Stimulated activated CD4-positive, alpha-beta T cell treated with anti-CD3 and anti-CD28 coated beads, Interleukin-15, amount 100 ng/mL, for 24 hours (primary cell): ENCODE results near the gene FTCD.
"Not testable (repeated sequence)": the region's sequence is repeated elsewhere in the genome, so short reads cannot be mapped to it uniquely, and the experiment has no call there.

Experiments used
- DNase-seq: peaks from one replicate; pipeline ENCODE4 v3.0.0-alpha.2; 2020

FTCD gene

GRCh38 chr21:46108827-46109312, 46.5 kb downstream of the FTCD start:
- no peak for DNase-seq

DNA sequence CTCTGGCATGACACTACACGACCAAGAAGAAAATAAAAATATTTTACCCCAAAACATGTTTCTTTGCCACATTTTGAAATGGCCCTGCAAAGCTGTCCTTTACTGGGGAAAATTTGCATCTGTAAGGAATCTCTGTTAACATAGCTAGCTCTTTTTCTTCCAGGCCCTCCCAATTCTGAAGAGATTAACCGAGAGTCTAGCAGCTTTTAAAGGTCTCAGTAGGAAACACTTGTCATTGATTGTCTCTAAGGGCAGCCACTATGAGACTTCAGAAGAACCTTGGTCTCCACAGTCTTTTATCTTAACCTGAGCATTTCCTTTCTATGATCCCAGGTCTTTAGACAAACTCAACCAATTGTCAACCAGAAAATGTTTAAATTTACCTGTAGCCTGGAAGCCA, 48.0 kb downstream of the FTCD start:
- not testable (repeated sequence) for DNase-seq

DNA sequence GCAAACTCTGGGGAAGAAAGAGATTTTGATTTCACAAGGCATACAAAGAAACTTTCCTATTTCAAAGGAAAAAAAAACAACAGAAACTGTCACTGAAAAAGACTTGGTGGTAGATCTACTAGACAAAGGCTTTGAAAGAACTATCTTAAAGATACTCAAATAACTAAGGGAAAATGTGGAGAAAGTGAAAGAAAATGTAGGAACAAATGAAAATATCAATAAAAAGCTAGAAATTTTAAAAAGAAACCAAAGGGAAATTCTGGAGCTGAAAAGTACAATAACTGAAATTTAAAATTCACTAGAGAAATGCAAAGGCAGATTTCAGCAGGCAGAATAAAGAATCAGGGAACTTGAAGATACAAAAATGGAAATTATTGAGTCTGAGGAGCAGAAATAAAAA, 51.3 kb downstream of the FTCD start:
- no peak for DNase-seq

DNA sequence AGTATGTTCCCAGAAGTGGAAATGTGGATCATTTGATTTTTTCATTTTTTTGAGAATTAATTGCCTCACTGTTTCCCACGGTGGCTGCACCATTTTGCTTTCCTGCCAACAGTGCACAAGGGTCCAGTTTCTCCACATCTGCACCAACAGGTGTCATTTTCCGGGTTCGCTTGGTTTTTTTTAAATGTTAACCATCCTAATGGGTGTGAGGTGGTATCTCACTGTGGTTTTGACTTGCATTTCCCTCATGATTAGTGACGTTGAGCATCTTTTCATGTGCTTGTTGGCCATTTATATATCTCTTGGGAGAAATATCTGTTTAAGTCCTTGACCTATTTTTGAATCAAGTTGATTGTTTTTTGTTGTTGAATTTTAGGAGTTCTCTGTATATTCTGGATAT, 54.5 kb downstream of the FTCD start:
- no peak for DNase-seq

GRCh38 chr21:46100426-46100825, 55.0 kb downstream of the FTCD start:
- DNase-seq, result no peak

GRCh38 chr21:46100020-46100419, 55.4 kb downstream of the FTCD start:
- no peak for DNase-seq

GRCh38 chr21:46099476-46099875, 55.9 kb downstream of the FTCD start:
- DNase-seq, result no peak

GRCh38 chr21:46098303-46099141, 56.9 kb downstream of the FTCD start:
- peak; percentile 23 for DNase-seq

GRCh38 chr21:46097336-46098293, 57.8 kb downstream of the FTCD start, which contains the start of gene COL6A2:
Gene COL6A2, plus strand, starts transcription at chr21:46098112.
- DNase-seq, result peak; percentile 71

- DNase-seq, result no peak
Observed at GRCh38 chr21:46096596-46097335, 58.6 kb downstream of the FTCD start.

DNA sequence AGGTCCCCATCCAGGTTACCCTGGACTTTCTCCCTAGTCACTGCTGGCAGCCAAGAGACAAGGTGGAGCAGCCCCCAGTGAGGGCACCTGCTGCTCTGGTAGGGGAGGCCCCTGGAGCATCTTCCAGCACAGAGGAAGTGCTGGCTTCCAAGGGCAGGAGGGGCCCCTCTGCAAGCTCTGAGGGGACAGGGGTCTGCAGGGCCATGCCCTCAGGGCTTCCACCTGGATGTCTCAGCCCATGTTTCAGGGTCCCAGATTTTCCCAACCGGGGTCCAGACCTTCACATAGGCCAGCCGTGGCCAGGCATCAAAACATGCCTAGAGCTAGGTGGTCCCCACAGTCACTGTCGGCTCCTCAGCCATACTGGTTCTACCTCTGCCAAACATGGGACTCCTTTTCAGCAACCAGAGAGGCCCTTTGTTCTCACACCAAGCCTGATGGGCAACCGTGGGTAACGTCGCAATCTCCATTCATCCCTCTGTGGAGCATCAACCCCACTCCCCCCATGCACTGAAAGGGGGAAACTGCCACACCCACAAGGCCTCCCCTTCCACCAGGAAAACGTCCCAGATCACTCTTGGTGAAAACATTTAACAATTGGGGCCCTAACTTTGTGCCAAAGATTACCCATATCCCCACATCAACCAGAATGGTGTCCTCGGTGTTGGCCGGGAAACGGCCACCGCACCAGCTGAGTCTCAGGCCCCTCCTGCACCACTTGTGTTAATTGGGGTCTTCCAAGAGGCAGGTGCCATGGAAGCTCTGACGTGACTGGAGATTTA, 59.4 kb downstream of the FTCD start:
- DNase-seq, result no peak

GRCh38 chr21:46095083-46095719, 60.2 kb downstream of the FTCD start:
- no peak for DNase-seq

- no peak for DNase-seq
Observed at GRCh38 chr21:46094401-46095082, 60.8 kb downstream of the FTCD start.

GRCh38 chr21:46093668-46094400, 61.5 kb downstream of the FTCD start:
- no peak for DNase-seq

DNA sequence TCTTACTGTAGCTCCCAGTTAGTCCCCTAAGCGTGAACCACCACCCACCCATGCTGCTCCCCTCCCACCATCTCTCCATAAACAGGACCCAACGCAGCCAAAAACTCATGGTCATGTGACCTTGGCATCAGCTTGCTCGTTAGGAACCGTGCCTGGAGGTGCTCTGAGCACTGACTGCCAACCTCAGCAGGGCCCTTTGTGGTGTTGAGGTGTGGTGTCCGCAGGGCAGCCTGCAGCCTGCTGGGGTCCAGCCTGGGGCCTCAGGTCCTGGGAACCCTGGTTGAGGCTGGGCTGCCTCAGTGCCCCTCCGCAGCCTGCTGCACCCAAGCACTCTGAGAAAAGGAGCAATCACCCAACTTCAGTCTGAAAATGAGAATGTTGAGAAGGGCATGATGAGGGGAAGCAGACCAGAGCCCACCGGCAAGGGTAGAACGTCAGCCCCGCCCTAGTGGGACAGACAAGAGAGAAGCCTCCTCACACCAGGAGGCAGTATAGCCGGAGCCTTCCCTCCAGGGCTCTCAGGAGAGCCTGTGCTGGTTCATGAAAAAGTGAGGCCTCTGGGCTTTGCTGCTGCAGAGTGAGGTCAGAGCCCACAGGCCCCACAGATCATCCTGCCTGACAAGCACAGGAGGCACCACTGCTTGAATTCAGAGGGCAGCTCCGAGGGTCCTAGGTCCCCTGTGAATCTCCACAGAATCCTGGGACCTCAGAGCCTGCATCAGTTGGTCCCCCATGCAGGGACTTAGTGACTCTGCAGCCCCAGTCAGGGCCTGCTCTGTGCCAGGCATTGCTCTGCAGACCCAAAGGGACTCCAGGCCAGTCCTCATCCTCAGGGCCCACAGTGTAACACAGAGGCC, 62.3 kb downstream of the FTCD start:
- DNase-seq, result no peak

- no peak for DNase-seq
Observed at GRCh38 chr21:46092026-46092764, 63.2 kb downstream of the FTCD start.

- no peak for DNase-seq
Observed at GRCh38 chr21:46091631-46092025, 63.8 kb downstream of the FTCD start.

DNA sequence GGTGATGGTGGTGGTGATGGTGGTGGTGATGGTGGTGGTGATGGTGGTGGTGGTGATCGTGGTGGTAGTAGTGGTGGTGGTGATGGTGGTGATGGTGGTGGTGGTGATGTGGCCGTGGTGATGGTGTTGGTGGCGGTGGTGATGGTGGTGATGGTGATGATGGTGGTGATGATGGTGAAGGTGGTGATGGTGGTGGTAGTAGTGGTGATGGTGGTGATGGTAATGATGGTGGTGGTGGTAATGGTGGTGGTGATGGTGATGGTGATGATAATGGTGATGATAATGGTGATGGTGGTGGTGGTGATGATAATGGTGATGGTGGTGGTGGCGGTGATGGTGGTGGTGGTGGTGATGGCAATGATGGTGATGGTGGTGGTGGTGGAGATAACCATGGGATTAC, 64.3 kb downstream of the FTCD start:
- DNase-seq, result no peak
